NCI-H1092 (cell line): ENCODE results near the gene FBN3.

Source experiments
- DNase-seq: peaks from one replicate; lab custom pipeline; 2025; lab: John Stamatoyannopoulos, UW

Gene FBN3

DNA sequence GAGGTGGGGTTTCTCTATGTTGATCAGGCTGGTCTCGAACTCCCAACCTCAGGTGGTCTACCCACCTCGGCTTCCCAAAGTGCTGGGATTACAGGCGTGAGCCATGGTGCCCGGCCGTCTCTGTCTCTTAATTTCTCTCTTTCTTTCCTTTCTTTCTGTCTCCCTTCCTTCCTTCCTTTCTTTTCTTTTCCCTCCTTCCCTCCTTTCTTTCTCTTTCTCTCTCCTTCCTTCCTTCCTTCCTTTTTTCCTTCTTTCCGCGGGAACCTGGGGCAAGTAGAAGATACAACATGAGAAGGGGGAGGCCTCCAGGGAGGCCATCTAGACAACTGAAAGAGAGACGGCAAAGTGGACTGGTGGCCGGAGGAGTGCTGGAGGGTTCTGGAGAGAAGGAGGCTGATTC, 128.7 kb downstream of the FBN3 start:
- no peak for DNase-seq

DNA sequence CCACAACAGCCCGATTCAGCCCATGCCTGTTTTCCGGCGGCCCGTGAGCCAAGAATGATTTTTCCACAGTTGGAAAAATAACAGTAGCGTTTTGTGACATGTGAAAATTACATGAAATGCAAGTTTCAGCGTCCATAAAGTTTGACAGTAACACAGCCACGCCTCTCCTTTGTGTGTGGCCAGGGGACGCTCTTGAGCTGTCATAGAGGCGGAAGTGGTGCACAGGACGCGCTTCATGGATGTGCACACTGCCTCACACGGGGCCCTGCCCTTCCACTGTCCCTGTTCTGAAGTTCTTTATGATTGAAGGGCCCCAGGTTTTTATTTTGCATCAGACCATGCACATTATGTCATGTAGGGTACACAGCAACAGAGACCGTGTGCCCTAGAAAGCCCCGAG, 131.6 kb downstream of the FBN3 start:
- DNase-seq: no peak
